ENCODE measurements around the gene TSHR.

DNA sequence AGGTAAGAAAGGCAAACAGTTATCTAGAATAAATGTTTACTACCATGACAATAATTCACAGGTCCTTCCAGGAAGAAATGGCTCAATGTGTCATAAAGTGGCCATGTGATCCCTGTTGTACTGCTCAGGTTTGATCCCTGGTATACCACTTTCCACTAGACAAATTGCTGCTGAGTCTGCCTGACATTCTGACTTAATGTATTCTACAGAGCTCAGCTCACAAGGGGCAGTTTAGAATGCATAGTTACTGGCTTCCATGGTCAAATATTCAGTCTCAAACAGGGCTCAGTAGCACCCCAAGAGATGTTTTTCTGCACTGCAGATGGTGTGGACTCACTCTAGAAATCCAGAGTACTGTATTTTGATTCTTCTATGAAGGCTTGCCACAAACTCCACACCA is 21.8 kb downstream of the TSHR start:
- TF ChIP-seq, protein P1, sequence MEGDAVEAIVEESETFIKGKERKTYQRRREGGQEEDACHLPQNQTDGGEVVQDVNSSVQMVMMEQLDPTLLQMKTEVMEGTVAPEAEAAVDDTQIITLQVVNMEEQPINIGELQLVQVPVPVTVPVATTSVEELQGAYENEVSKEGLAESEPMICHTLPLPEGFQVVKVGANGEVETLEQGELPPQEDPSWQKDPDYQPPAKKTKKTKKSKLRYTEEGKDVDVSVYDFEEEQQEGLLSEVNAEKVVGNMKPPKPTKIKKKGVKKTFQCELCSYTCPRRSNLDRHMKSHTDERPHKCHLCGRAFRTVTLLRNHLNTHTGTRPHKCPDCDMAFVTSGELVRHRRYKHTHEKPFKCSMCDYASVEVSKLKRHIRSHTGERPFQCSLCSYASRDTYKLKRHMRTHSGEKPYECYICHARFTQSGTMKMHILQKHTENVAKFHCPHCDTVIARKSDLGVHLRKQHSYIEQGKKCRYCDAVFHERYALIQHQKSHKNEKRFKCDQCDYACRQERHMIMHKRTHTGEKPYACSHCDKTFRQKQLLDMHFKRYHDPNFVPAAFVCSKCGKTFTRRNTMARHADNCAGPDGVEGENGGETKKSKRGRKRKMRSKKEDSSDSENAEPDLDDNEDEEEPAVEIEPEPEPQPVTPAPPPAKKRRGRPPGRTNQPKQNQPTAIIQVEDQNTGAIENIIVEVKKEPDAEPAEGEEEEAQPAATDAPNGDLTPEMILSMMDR (IDR thresholded peaks at IDR 0.05; ENCODE audit: low read depth, low read length, poor library complexity, severe bottlenecking): peak; percentile 33
- TF ChIP-seq EZH2phosphoT487 (IDR thresholded peaks at IDR 0.05; ENCODE audit: borderline replicate concordance, low read length): no peak

Data from DOHH2 (cell line).